Gastroesophageal sphincter (tissue), 4 donors: Measurements from ENCODE around the gene LRRC74A. TPM values are rescaled to one million over a fixed set of nuclear protein-coding genes. Genes with fewer than 3 reads are reported as not detected.

Experiments
- ATAC-seq: fragments of 150-250 bp; one replicate; pipeline ENCODE4 v1.9.1; 2016; ENCODE audit warnings: mild to moderate bottlenecking, moderate library complexity
- H3K27ac ChIP-seq, 4 donors: fragments of 200-600 bp; sonication (generic) in 3 of 4; 1 replicate in 3 of 4; 2 replicates in 1 of 4; pipeline ENCODE4 v1.5.1; 2016 to 2019
- H3K27me3 ChIP-seq: fragments of 200-600 bp; sonication (generic); one replicate; pipeline ENCODE4 v1.5.1; 2019
- H3K36me3 ChIP-seq, 2 donors: fragments of 200-600 bp; sonication (generic); one replicate each; pipeline ENCODE4 v1.5.1; 2019; ENCODE audit warnings: control low read depth in 1 of 2
- H3K4me1 ChIP-seq, 3 donors: fragments of 200-600 bp; sonication (generic); 1 replicate in 2 of 3; 2 replicates in 1 of 3; pipeline ENCODE4 v1.5.1; 2016 to 2019; ENCODE audit warnings: control low read depth in 2 of 3
- H3K4me3 ChIP-seq, 2 donors: fragments of 200-600 bp; sonication (generic); one replicate each; pipeline ENCODE4 v1.5.1; 2019; ENCODE audit warnings: mild to moderate bottlenecking in 1 of 2, moderate library complexity in 1 of 2
- H3K9me3 ChIP-seq, 3 donors: fragments of 200-600 bp; sonication (generic); one replicate each; pipeline ENCODE4 v1.5.1; 2017 to 2019; ENCODE audit warnings: control low read depth in 2 of 3
- CTCF ChIP-seq, 4 experiments: fragments of 200-600 bp in 2 of 4; fragments of 450-650 bp in 2 of 4; sonication (generic) in 1 of 4; IDR thresholded peaks; one replicate each; pipeline ENCODE4 v1.5.1; 2017 to 2019; ENCODE audit warnings: antibody characterized with exemption in 4 of 4, mild to moderate bottlenecking in 2 of 4, moderate library complexity in 2 of 4
- EP300 ChIP-seq: sonication (generic); formaldehyde crosslinking; IDR thresholded peaks from one replicate; pipeline ENCODE4 v1.6.1; 2017; ENCODE audit warnings: antibody characterized with exemption, mild to moderate bottlenecking
- POLR2A ChIP-seq, 2 donors: fragments of 450-650 bp; IDR thresholded peaks; one replicate each; pipeline ENCODE4 v1.6.1; 2017; ENCODE audit warnings: antibody characterized with exemption in 2 of 2, mild to moderate bottlenecking in 2 of 2, moderate library complexity in 1 of 2
- POLR2AphosphoS5 ChIP-seq: sonication (generic); formaldehyde crosslinking; IDR thresholded peaks from one replicate; pipeline ENCODE4 v1.6.1; 2017; ENCODE audit warnings: antibody characterized with exemption
- WGBS, 2 donors: methylation state at CpG; one replicate each; pipeline ENCODE4 v1.1.5; 2018; ENCODE audit warnings: low coverage in 1 of 2; 5-methylcytosine and 5-hydroxymethylcytosine counted together
- total RNA-seq, 4 donors: library from RNA; depleted of rRNA; stranded (reverse); fragments of >200 nt; gene quantifications; one replicate each; pipeline ENCODE4 v1.1.0, GENCODE V29; 2016

Gene LRRC74A
- total RNA-seq, 4 donors from 2014 or later, result not detected

- Histone ChIP-seq H3K9me3 (no peaks in the 10 kb centered on the region), H3K36me3 (no peaks in the 10 kb centered on the region), H3K27ac (no peak overlapping the region), H3K4me1 (peaks cover 0 to 6% (median 0%) of the 10 kb centered on the region in 3 donors), H3K27me3 (peaks cover 21% of the 10 kb centered on the region), H3K4me3 (no peak overlapping the region)
- TF ChIP-seq CTCF (IDR thresholded peaks at IDR 0.05), result no peak
- TF ChIP-seq POLR2A (IDR thresholded peaks at IDR 0.05), result no peak
- TF ChIP-seq EP300, result no peak
- no peak for TF ChIP-seq POLR2AphosphoS5
- WGBS, 2 donors, result 0 to 42% methylated on average over 1 to 7 of the region's 7 CpGs
- ATAC-seq, result no peak
These were observed 44.0 kb downstream of the LRRC74A start for GRCh38 chr14:76870166-76870565.

GRCh38 chr14:76872796-76873432, 46.7 kb downstream of the LRRC74A start:
- peak; percentile 46 for ATAC-seq
- H3K36me3 ChIP-seq, result no peaks in the 10 kb centered on the region
- H3K27ac ChIP-seq, result no peak overlapping the region
- no peak overlapping the region for H3K4me3 ChIP-seq
- H3K27me3 ChIP-seq, result peaks cover 14% of the 10 kb centered on the region
- 0 to 4% methylated on average over 3 to 4 of the region's 12 CpGs for WGBS, 2 donors
- H3K4me1 ChIP-seq, result no peaks in the 10 kb centered on the region
- H3K9me3 ChIP-seq, result no peaks in the 10 kb centered on the region
- no peak for TF ChIP-seq POLR2AphosphoS5
- TF ChIP-seq CTCF (IDR thresholded peaks at IDR 0.05), result peak; percentile 90 to 96 (median 94)
- no peak for TF ChIP-seq POLR2A (IDR thresholded peaks at IDR 0.05)

- H3K27ac ChIP-seq, result no peak overlapping the region
- no peaks in the 10 kb centered on the region for H3K4me1 ChIP-seq
- H3K27me3 ChIP-seq, result no peaks in the 10 kb centered on the region
- no peak for TF ChIP-seq POLR2AphosphoS5
- no peak for TF ChIP-seq EP300
- TF ChIP-seq CTCF (IDR thresholded peaks at IDR 0.05), result no peak
- TF ChIP-seq POLR2A (IDR thresholded peaks at IDR 0.05), result no peak
- whole genome bisulfite sequencing, 2 donors, result 100% methylated on average over 1 of the region's 8 CpGs; no CpG with 5 or more reads in 1 of the 2 donors
- no peak overlapping the region for H3K4me3 ChIP-seq
- no peak for ATAC-seq
- no peaks in the 10 kb centered on the region for H3K9me3 ChIP-seq
- no peaks in the 10 kb centered on the region for H3K36me3 ChIP-seq
These were observed 48.5 kb downstream of the LRRC74A start for GRCh38 chr14:76874734-76875133.

GRCh38 chr14:76876076-76876475, 49.9 kb downstream of the LRRC74A start:
- peak; percentile 81 for ATAC-seq
- H3K36me3 ChIP-seq, result no peaks in the 10 kb centered on the region
- H3K27me3 ChIP-seq, result no peaks in the 10 kb centered on the region
- WGBS, 2 donors, result 0 to 100% methylated on average over 1 of the region's 3 CpGs
- no peak overlapping the region for H3K27ac ChIP-seq
- no peaks in the 10 kb centered on the region for H3K4me1 ChIP-seq
- no peaks in the 10 kb centered on the region for H3K9me3 ChIP-seq
- TF ChIP-seq EP300, result no peak
- TF ChIP-seq CTCF (IDR thresholded peaks at IDR 0.05), result peak in 3 of 4 experiments; percentile 92 to 96 (median 94)
- H3K4me3 ChIP-seq, result no peak overlapping the region

GRCh38 chr14:76877871-76878270, 51.7 kb downstream of the LRRC74A start:
- Histone ChIP-seq H3K27me3 (no peaks in the 10 kb centered on the region), H3K4me1 (no peaks in the 10 kb centered on the region), H3K36me3 (no peaks in the 10 kb centered on the region), H3K4me3 (no peak overlapping the region), H3K9me3 (no peaks in the 10 kb centered on the region), H3K27ac (no peak overlapping the region)
- no peak for ATAC-seq
- WGBS, 2 donors, result 80 to 89% methylated on average over 4 to 5 of the region's 5 CpGs
- no peak for TF ChIP-seq EP300
